A673 (cell line): ENCODE results near the gene TEX38. TPM values are rescaled to one million over a fixed set of nuclear protein-coding genes. Genes with fewer than 3 reads are reported as not detected.

ENCODE experiments used
- Bru-seq: library from RNA; stranded (reverse); fragments of 400-500 nt; gene quantifications from one replicate; lab custom pipeline; 2021; lab: Mats Ljungman, UMichigan
- BruChase-seq, 2 experiments: library from RNA; stranded (reverse); fragments of 400-500 nt; gene quantifications; one replicate each; lab custom pipeline; 2021; lab: Mats Ljungman, UMichigan
- BruUV-seq: library from RNA; stranded (reverse); fragments of 400-500 nt; replicated peaks from 2 replicates; lab custom pipeline; 2021; lab: Mats Ljungman, UMichigan
- CTCF ChIA-PET: fragments of 300-600 bp; sonication (Branson Sonifier 250); formaldehyde crosslinking; loops from one replicate; lab custom pipeline; 2022; ENCODE audit warnings: antibody characterized with exemption; lab: Charles Lee
- POLR2A ChIA-PET: fragments of 300-600 bp; sonication (Branson Sonifier 250); formaldehyde crosslinking; loops from one replicate; lab custom pipeline; 2022; ENCODE audit warnings: antibody characterized with exemption; ENCODE audit not compliant: low non-redundant PET; lab: Charles Lee
- DNase-seq: peaks from one replicate; pipeline ENCODE4 v3.0.0-alpha.2; 2015; ENCODE audit warnings: low spot score
- H3K27ac ChIP-seq: fragments of 200-600 bp; sonication (generic); 2 replicates; pipeline ENCODE4 v1.5.1; 2016; ENCODE audit warnings: mixed run types, low read depth, mild to moderate bottlenecking, mixed read lengths, antibody characterized with exemption, low read length; ENCODE audit not compliant: poor library complexity, severe bottlenecking
- H3K27me3 ChIP-seq: fragments of 200-600 bp; sonication (generic); replicated peaks from 2 replicates; pipeline ENCODE4 v1.6.1; 2017; ENCODE audit warnings: mixed run types, low read depth, mild to moderate bottlenecking, mixed read lengths, antibody characterized with exemption, low read length; ENCODE audit not compliant: insufficient read depth, poor library complexity
- H3K36me3 ChIP-seq: fragments of 200-600 bp; sonication (generic); 2 replicates; pipeline ENCODE4 v1.6.1; 2016; ENCODE audit warnings: mixed run types, mild to moderate bottlenecking, mixed read lengths, antibody characterized with exemption, low read length; ENCODE audit not compliant: insufficient read depth, poor library complexity, severe bottlenecking
- H3K4me1 ChIP-seq: fragments of 200-600 bp; sonication (generic); 2 replicates; pipeline ENCODE4 v1.6.1; 2017; ENCODE audit warnings: mixed run types, mild to moderate bottlenecking, mixed read lengths, antibody characterized with exemption, low read length; ENCODE audit not compliant: insufficient read depth, poor library complexity, severe bottlenecking
- H3K4me3 ChIP-seq: fragments of 200-600 bp; sonication (generic); 2 replicates; pipeline ENCODE4 v1.5.1; 2016; ENCODE audit warnings: low read depth, mixed run types, mild to moderate bottlenecking, mixed read lengths, low read length; ENCODE audit not compliant: poor library complexity, severe bottlenecking
- H3K9me3 ChIP-seq: fragments of 200-600 bp; sonication (generic); 2 replicates; pipeline ENCODE4 v1.6.1; 2016; ENCODE audit warnings: mixed run types, low read depth, mild to moderate bottlenecking, mixed read lengths, antibody characterized with exemption, low read length; ENCODE audit not compliant: poor library complexity, severe bottlenecking
- EZH2 ChIP-seq: fragments of 200-600 bp; sonication (generic); IDR thresholded peaks from 2 replicates; pipeline ENCODE4 v1.6.1; 2017; ENCODE audit warnings: borderline replicate concordance, low read depth, mild to moderate bottlenecking, mixed read lengths, antibody characterized with exemption, low read length; ENCODE audit not compliant: poor library complexity, severe bottlenecking
- intact Hi-C: fragments of 100-400 bp; cut with micrococcal nuclease; formaldehyde crosslinking; loops from one replicate; pipeline ENCODE4 v1.10.0; 2022; ENCODE audit not compliant: unreplicated experiment
- long read RNA-seq: library from polyadenylated mRNA; stranded (forward); transcript quantifications from one replicate; pipeline ENCODE4 v2.0.0, GENCODE V29; 2022
- total RNA-seq: library from RNA; stranded (reverse); gene quantifications from 2 replicates; pipeline ENCODE4 v1.2.3, GENCODE V29; 2021
- TF ChIP-seq, protein P1 (sequence below): fragments of 300-800, 200-600 bp; sonication (generic); conservative IDR thresholded peaks from 2 replicates; pipeline ENCODE4 v1.5.1; 2017; ENCODE audit warnings: low read depth, mild to moderate bottlenecking, antibody characterized with exemption, low read length, moderate library complexity, mixed read lengths

TEX38 gene
- total RNA-seq (not detected in 2 replicates), Bru-seq, nascent RNA (percentile 20 among the genes with signal in this experiment), BruChase-seq, experiment 1, labeled RNA remaining after a 2-hour chase (not detected), BruChase-seq, experiment 2, labeled RNA remaining after a 6-hour chase (not detected)
- long read RNA-seq = 0 reads

DNA sequence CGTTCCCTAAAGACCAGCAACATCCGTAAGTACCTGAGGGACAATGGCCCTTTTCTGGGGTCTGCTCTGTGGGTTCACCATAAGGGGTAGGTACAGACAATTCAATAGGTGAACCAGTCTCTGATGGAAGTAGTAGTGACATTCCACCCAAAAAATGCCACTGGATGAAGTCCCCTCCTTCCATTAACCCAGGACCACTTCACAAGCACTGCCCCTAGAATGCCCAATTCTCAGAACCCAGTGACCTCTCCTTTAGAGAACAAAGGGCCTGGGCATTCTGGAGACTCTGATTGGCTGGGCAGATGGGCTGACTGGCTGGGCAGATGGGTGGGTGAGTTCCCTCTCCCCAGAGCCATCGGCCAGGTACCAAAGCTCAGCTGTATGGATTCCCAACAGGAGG lies at the start of gene TEX38:
TEX38 (plus strand) TSS at position 301 of the 400 bp plus-strand sequence; CDS start at position 382, 81 bp downstream.
- H3K27me3 ChIP-seq = no peaks in the 10 kb centered on the region
- ChIA-PET CTCF (no interaction called here), POLR2A (no interaction called here)
- no peaks in the 10 kb centered on the region for H3K9me3 ChIP-seq
- H3K4me3 ChIP-seq = no peak within 1 kb of the TSS
- no peak for DNase-seq
- H3K36me3 ChIP-seq = peaks cover 4% of the 10 kb centered on the region
- H3K4me1 ChIP-seq = peaks cover 11% of the 10 kb centered on the region
- intact Hi-C loops = no loop called here
- TF ChIP-seq, protein P1, sequence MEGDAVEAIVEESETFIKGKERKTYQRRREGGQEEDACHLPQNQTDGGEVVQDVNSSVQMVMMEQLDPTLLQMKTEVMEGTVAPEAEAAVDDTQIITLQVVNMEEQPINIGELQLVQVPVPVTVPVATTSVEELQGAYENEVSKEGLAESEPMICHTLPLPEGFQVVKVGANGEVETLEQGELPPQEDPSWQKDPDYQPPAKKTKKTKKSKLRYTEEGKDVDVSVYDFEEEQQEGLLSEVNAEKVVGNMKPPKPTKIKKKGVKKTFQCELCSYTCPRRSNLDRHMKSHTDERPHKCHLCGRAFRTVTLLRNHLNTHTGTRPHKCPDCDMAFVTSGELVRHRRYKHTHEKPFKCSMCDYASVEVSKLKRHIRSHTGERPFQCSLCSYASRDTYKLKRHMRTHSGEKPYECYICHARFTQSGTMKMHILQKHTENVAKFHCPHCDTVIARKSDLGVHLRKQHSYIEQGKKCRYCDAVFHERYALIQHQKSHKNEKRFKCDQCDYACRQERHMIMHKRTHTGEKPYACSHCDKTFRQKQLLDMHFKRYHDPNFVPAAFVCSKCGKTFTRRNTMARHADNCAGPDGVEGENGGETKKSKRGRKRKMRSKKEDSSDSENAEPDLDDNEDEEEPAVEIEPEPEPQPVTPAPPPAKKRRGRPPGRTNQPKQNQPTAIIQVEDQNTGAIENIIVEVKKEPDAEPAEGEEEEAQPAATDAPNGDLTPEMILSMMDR = no peak
- TF ChIP-seq EZH2 = no peak
- no TSS peak for BruUV-seq
- no peak within 1 kb of the TSS for H3K27ac ChIP-seq

DNA sequence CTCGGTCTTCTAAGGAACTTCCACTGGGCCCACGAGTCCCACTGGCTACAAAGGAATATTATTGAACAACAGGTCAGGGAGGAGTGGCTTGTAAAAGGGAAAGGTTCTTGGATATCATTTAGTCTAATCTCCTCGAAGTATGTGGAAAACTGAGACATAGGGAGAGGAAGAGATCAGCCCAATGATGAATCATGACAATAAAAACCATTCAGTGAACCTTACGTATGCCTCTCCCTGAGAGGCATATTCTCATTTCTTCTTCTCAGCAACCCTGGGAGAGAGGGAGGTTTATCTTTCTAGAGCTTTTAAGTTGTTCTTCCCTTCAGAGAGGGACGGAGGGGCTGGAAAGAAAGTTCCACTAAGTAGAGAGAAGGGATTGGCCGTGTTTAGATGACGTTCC lies 49.7 kb upstream of the TEX38 start:
- no peaks in the 10 kb centered on the region for H3K36me3 ChIP-seq
- POLR2A ChIA-PET = no interaction called here
- H3K4me3 ChIP-seq = no peak overlapping the region
- no peaks in the 10 kb centered on the region for H3K9me3 ChIP-seq
- no peaks in the 10 kb centered on the region for H3K27me3 ChIP-seq
- no peak for TF ChIP-seq EZH2
- TF ChIP-seq, protein P1 = no peak
- BruUV-seq = no TSS peak
- CTCF ChIA-PET = interaction anchor here (0.5 to 0.6 kb wide), 2 partner anchors 71 to 88 kb away, joined by 3 read pairs; no protein-coding TSS in a partner anchor
- peaks cover 4% of the 10 kb centered on the region for H3K4me1 ChIP-seq
- no peak overlapping the region for H3K27ac ChIP-seq
- no peak for DNase-seq
- intact Hi-C loops = loop anchor here (2.0 kb wide), 1 partner anchor 103 kb away; no protein-coding TSS in a partner anchor

DNA sequence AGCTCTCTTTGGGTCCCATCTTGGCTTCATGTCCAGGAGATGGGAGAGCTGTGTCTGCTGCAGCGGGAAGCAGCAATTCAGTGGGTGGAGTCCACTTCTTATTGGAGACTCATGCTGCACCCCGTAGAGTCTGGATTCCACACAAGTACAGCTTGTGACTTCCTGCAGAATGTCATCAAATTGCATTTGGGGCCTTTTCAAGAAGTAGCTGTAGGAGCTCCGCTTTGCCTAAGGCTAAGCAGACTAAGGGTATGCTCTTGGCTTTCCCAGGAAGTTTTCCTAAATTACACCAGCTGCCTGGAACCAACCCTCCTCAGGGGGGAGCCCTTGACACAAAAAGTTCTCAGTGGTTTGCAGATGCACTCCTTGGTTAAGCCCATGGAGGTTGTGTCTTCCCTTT lies 49.3 kb upstream of the TEX38 start:
- no peaks in the 10 kb centered on the region for H3K9me3 ChIP-seq
- CTCF ChIA-PET = interaction anchor here (0.5 to 0.6 kb wide), 2 partner anchors 70 to 87 kb away, joined by 3 read pairs; no protein-coding TSS in a partner anchor
- TF ChIP-seq, protein P1 = peak; percentile 68
- TF ChIP-seq EZH2 = no peak
- peak; percentile 76 for DNase-seq
- BruUV-seq = no TSS peak
- peaks cover 4% of the 10 kb centered on the region for H3K4me1 ChIP-seq
- no peaks in the 10 kb centered on the region for H3K36me3 ChIP-seq
- intact Hi-C loops = loop anchor here (2.0 kb wide), 1 partner anchor 102 kb away; no protein-coding TSS in a partner anchor
- H3K4me3 ChIP-seq = no peak overlapping the region
- POLR2A ChIA-PET = no interaction called here
- H3K27me3 ChIP-seq = no peaks in the 10 kb centered on the region
- no peak overlapping the region for H3K27ac ChIP-seq
